IPS DF 6.9 (cell line): ENCODE data around the gene BRD3.
"Not testable (repeated sequence)": the region's sequence is repeated elsewhere in the genome, so short reads cannot be mapped to it uniquely, and the experiment has no call there.

Experiments used
- DNase-seq: peaks from one replicate; pipeline ENCODE4 v3.0.0-alpha.2; 2013; ENCODE audit warnings: low read depth, low spot score
- H3K27ac ChIP-seq: one replicate; pipeline ENCODE4 v1.5.1; 2013; ENCODE audit warnings: low read length, control low read depth
- H3K27me3 ChIP-seq: 2 replicates; pipeline ENCODE4 v1.6.1; 2013; ENCODE audit warnings: mild to moderate bottlenecking, low read length; ENCODE audit not compliant: control insufficient read depth, insufficient read depth
- H3K36me3 ChIP-seq: 2 replicates; pipeline ENCODE4 v1.6.1; 2013; ENCODE audit warnings: low read length; ENCODE audit not compliant: control insufficient read depth, insufficient read depth
- H3K4me1 ChIP-seq: 2 replicates; pipeline ENCODE4 v1.6.1; 2013; ENCODE audit warnings: low read length; ENCODE audit not compliant: control insufficient read depth, insufficient read depth
- H3K4me3 ChIP-seq: 2 replicates; pipeline ENCODE4 v1.5.1; 2013; ENCODE audit warnings: mild to moderate bottlenecking, low read length
- H3K9me3 ChIP-seq: 2 replicates; pipeline ENCODE4 v1.6.1; 2013; ENCODE audit warnings: low read length, inconsistent platforms; ENCODE audit not compliant: control insufficient read depth, insufficient read depth
- WGBS: extraction: QIAGEN DNeasy Blood & Tissue Kit; methylation state at CpG from one replicate; pipeline ENCODE4 v1.1.7; 2013; ENCODE audit warnings: mixed read lengths, missing lambda C conversion rate; ENCODE audit not compliant: insufficient read length, insufficient coverage; 5-methylcytosine and 5-hydroxymethylcytosine counted together

Gene BRD3

DNA sequence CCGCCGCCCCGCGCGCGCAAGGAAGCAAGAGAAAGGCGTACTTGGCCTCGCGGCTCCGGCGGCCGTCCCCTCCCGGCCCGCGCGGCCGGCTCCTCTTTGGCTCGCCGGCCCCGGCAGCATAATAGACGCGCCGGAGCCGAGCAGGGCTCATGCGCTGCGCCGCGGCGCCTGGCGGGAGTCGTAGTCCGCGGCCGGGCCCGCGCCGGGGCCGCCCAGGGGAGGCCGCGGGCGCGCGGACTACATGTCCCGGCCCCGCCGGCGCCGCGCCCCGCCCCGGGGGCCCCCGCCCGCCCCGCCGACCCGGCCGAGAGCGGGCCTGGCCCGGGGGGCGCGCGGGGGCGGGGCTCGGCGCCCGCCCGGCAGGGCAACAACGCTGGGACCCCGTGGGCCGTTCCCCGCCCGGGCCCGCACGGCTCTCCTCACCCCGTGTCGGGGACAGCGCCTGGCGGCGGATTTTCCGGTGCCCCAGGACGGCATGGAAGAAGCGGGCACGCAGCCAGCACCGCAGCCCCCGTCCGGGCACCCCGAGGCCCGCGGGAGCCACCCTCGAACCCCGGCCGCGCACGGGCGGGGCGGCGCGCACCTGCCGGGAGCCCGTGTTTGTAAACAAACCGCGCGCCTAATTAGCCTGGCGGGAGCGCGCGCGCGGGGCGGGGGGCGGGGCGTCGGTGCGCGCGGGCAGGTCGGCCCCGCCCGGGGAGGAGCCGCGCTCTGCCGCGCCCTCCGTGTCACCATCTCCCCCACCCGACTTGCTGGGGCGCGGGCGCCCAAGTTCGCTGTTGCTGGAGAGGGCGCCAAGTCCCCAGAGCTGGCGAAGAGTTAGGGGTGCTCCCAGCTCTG lies at the start of gene BRD3:
BRD3 (minus strand) TSS at position 123 of the 840 bp plus-strand sequence. CDS start 14,549 bp downstream, outside the sequence.
- peaks cover 3% of the 10 kb centered on the region; the same call in 1 of the 2 replicates for H3K4me1 ChIP-seq
- no peaks in the 10 kb centered on the region for H3K36me3 ChIP-seq
- DNase-seq = peak; percentile 52
- no peaks in the 10 kb centered on the region for H3K27me3 ChIP-seq
- peak within 1 kb of the TSS; percentile 97 for H3K4me3 ChIP-seq
- no peak within 1 kb of the TSS for H3K27ac ChIP-seq
- WGBS = no CpG with 5 or more reads among the region's 131 CpGs
- H3K9me3 ChIP-seq = no peaks in the 10 kb centered on the region

DNA sequence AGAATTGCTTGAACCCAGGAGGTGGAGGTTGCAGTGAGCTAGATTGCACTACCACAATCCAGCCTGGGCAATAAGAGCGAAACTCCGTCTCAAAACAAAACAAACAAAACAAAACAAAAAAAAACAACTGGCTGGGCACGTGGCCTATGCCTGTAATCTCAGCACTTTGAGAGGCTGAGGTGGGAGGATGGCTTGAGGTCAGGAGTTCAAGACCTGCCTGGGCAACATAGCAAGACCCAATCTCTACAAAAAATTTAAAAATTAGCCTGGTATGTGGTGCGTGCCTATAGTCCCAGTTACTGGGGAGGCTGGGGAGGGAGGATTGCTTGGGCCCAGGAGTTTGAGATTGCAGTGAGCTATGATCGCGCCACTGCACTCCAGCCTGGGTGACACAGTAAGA lies 44.7 kb upstream of the BRD3 start:
- no peak overlapping the region for H3K27ac ChIP-seq
- no peak for DNase-seq
- no peak overlapping the region for H3K4me3 ChIP-seq
- no peaks in the 10 kb centered on the region for H3K9me3 ChIP-seq
- WGBS = no CpG with 5 or more reads among the region's 6 CpGs
- H3K36me3 ChIP-seq = no peaks in the 10 kb centered on the region
- H3K4me1 ChIP-seq = no peaks in the 10 kb centered on the region
- H3K27me3 ChIP-seq = no peaks in the 10 kb centered on the region

DNA sequence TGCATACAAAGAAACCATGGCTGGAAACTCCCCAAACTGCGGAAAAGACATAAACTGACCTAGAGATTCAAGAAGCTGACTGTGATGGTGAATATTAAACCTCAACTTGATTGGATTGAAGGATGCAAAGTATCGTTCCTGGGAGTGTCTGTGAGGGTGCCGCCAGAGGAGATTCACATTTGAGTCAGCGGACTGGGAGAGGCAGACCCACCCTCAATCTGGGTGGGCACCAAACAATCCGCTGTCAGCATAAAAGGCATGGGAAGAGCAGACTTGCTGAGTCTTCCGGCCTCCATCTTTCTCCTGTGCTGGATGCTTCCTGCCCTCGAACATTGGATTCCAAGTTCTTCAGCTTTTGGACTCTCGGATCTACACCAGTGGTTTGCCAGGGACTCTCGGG lies 43.2 kb upstream of the BRD3 start:
- Histone ChIP-seq H3K4me3 (no peak overlapping the region), H3K4me1 (no peaks in the 10 kb centered on the region), H3K36me3 (no peaks in the 10 kb centered on the region), H3K27ac (no peak overlapping the region), H3K27me3 (no peaks in the 10 kb centered on the region), H3K9me3 (no peaks in the 10 kb centered on the region)
- no CpG with 5 or more reads among the region's 9 CpGs for whole genome bisulfite sequencing
- no peak for DNase-seq

DNA sequence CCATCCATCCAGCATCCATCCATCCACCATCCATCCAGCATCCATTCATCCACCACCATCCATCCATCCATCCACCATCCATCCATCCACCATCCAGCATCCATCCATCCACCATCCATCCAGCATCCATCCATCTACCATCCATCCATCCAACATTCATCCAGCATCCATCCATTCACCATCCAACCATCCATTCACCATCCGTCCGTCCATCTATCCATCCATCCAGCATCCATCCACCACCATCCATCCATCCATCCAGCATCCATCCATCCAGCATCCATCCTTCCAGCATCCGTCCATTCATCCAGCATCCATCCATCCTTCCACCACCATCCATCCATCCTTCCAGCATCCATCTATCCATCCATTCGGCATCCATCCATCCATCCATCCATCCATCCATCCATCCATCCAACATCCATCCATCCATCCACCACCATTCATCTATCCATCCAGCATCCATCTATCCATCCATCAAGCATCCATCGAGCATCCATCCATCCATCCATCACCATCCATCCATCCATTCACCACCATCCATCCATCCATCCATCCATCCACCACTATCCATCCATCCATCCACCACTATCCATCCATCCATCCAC lies 35.7 kb upstream of the BRD3 start:
- Histone ChIP-seq H3K4me3 (no peak overlapping the region), H3K4me1 (no peaks in the 10 kb centered on the region), H3K9me3 (no peaks in the 10 kb centered on the region; the same call in 1 of the 2 replicates), H3K27ac (no peak overlapping the region), H3K36me3 (no peaks in the 10 kb centered on the region), H3K27me3 (no peaks in the 10 kb centered on the region)
- no peak for DNase-seq
- WGBS = 100% methylated on average over 2 of the region's 5 CpGs

DNA sequence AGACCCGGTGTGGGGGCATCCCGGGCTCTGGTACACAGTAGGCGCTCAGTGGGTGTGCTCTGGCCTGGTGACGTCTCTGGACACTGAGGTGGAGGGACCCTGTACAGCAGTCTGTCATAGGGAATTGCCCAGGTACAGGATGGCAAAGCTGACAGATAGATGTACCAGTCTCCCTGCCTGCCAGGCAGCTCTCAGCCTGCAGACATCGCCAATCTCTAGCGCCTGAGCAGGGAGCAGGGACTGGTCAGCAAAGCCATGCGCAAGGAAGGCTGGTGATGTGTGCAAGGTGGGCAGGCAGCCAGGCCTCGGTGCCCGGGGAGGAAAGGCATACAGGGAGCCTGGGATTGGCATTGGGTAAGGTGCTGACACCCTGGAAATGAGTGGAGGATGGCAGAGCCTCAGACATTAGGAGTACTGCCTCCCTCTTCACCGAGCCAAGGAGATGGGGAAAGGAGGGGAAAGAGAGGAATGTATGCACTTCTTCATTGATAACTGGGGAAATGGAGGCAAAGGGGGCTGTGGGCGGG lies 33.9 kb upstream of the BRD3 start:
- Histone ChIP-seq H3K27ac (no peak overlapping the region), H3K4me3 (no peak overlapping the region), H3K9me3 (no peaks in the 10 kb centered on the region; the same call in 1 of the 2 replicates), H3K27me3 (no peaks in the 10 kb centered on the region), H3K4me1 (no peaks in the 10 kb centered on the region), H3K36me3 (no peaks in the 10 kb centered on the region)
- no peak for DNase-seq
- no CpG with 5 or more reads among the region's 11 CpGs for WGBS

DNA sequence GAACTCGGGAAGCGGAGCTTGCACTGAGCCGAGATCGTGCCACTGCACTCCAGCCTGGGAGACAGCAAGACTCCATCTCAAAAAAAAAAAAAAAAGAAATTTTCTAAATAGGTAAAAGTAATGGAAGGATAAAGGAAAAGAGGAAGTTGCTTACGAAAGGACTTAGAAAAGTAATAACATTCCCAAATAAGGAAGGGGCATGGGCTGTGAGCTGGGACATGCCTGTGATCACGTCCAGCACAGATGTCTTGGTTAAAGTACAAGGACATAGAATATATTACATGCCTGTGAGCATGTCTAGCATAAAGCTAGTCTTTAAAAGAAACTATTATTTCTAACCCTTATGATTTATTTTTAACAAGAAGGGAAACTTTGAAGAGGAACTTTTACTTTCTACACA lies 33.3 kb upstream of the BRD3 start:
- 100% methylated on average over 1 of the region's 6 CpGs for WGBS
- H3K4me3 ChIP-seq, H3K27me3 ChIP-seq, DNase-seq, H3K9me3 ChIP-seq, H3K36me3 ChIP-seq, H3K27ac ChIP-seq, H3K4me1 ChIP-seq: not testable (repeated sequence)

DNA sequence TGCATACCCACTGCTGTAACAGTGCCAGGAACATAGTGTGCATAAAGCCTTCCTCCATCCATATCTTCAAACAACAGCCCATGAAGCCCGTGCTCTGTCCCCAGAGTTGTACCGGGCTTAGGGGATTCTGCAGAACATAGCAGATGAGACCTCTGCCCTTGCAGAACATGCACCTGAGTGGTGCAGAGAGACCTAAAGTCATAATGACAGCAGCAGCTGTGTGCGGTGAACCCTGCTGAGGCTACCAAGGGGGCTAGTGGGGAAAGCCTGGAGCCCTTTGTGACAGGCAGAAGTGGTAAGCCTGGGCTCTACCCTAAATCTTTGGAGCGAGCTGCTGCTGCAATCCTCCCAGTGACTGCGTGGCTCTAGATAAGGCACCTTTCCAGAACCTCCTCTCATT lies 32.2 kb upstream of the BRD3 start:
- Histone ChIP-seq H3K4me1 (no peaks in the 10 kb centered on the region), H3K9me3 (no peaks in the 10 kb centered on the region; the same call in 1 of the 2 replicates), H3K4me3 (no peak overlapping the region), H3K36me3 (no peaks in the 10 kb centered on the region), H3K27ac (no peak overlapping the region), H3K27me3 (no peaks in the 10 kb centered on the region)
- DNase-seq = no peak
- no CpG with 5 or more reads among the region's 5 CpGs for WGBS

DNA sequence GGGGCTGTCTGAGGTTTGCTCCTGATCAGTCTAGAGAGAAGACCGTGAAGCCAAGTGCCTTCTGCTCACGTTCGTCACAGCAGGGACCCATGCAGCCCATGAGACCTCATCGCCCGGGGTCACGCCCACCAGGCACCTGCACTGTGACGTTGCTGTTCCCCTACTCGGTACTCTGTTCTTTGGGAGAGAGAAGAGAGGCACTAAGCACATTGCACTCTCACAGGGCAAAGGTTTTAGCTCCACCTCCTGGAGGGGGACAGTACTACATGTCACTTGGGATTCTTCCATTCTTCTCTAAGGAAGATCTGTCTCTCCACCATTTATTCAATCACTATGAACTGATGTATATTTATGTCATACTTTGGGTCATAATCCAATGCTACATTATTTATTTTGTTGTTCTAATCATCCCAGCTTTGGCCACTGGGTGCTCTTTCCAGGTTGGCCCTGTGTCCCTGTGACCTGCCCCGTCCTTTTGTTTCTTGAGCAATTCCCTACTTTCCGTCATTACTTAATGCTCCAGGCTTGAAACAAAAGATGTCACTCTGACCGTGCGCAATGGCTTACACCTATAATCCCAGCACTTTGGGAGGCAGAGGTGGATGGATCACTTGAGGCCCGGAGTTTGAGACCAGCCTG lies 31.4 kb upstream of the BRD3 start:
- no CpG with 5 or more reads among the region's 13 CpGs for WGBS
- Histone ChIP-seq H3K27ac (no peak overlapping the region), H3K36me3 (no peaks in the 10 kb centered on the region), H3K4me1 (no peaks in the 10 kb centered on the region), H3K4me3 (no peak overlapping the region), H3K27me3 (no peaks in the 10 kb centered on the region), H3K9me3 (no peaks in the 10 kb centered on the region; the same call in 1 of the 2 replicates)
- peak; percentile 48 for DNase-seq

DNA sequence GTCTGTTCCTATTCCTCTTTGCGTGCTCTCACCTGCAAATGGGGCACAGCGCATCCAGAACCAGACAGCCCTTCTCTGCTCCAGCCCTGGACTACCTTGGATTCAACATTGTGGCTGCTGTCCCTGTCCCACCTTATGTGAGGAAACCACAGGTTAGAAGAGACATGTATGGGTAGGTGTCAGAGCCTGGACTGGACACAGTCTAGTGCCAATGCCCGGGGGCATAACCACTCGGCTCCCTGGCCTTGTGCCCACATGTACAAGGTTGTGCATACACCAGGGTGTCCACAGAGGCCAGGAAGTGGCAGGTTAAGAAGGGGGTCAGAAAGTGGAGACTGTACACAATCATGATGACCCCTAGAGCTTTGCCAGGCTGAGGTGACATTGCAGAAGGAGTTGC lies 22.1 kb upstream of the BRD3 start:
- H3K36me3 ChIP-seq = no peaks in the 10 kb centered on the region
- no peaks in the 10 kb centered on the region for H3K27me3 ChIP-seq
- no peaks in the 10 kb centered on the region for H3K9me3 ChIP-seq
- no CpG with 5 or more reads among the region's 4 CpGs for WGBS
- no peaks in the 10 kb centered on the region for H3K4me1 ChIP-seq
- H3K27ac ChIP-seq = no peak overlapping the region
- H3K4me3 ChIP-seq = no peak overlapping the region
- DNase-seq = no peak

DNA sequence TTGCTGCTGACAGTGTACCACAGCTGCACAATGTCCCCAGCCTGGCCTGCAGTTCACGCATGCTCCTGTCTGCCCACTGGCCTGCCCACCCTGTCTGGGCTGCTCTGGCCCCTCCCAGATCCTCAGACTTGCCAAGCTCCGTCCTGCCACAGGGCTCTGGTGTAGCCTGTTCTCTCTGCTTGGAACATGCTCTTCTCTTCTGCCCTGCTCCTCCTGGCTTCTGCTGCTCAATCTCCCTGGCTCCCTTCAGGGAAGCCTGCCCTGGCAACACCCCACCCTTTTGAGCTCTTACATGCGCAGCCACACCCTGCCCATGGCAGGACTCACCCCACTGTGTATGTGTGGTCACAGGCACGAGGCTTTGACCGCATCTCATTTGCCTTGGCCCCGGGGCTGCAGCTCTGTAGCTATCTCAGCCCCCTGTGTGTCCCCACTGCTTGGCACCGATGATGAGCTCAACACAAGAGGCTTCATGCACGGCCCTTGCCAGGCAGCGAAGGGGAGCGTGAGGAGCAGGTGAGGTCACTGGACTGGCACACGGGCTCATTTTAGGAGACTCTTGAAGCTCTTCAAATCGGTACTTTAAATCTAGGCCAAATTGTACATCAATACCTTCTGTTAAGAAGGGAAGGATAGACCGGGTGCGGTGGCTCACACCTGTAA lies 20.4 kb upstream of the BRD3 start:
- DNase-seq = no peak
- Histone ChIP-seq H3K27ac (no peak overlapping the region), H3K4me1 (no peaks in the 10 kb centered on the region), H3K27me3 (no peaks in the 10 kb centered on the region), H3K9me3 (no peaks in the 10 kb centered on the region), H3K4me3 (no peak overlapping the region), H3K36me3 (no peaks in the 10 kb centered on the region)
- WGBS = no CpG with 5 or more reads among the region's 14 CpGs
